A549 (cell line): ENCODE measurements around the gene SLC26A4.

Source experiments
- CBX2 ChIP-seq: fragments of 200-600 bp; sonication (generic); IDR thresholded peaks from 2 replicates; pipeline ENCODE4 v1.6.1; 2016; ENCODE audit warnings: low read depth, mild to moderate bottlenecking, borderline replicate concordance
- EHMT2 ChIP-seq: fragments of 200-600 bp; sonication (generic); IDR thresholded peaks from 2 replicates; pipeline ENCODE4 v1.6.1; 2016; ENCODE audit warnings: antibody characterized with exemption, low read depth, mild to moderate bottlenecking, moderate library complexity
- FOXS1 ChIP-seq: fragments of 250-450 bp; sonication (Bioruptor Pico); IDR thresholded peaks from 2 replicates; pipeline ENCODE4 v1.5.0; 2020; ENCODE audit warnings: mild to moderate bottlenecking, moderate library complexity
- NR3C1 ChIP-seq: fragments of >200 bp; sonication (Bioruptor Twin); formaldehyde crosslinking; IDR thresholded peaks from 3 replicates; pipeline ENCODE4 v1.6.1; 2017
- POLR2A ChIP-seq: IDR thresholded peaks from 2 replicates; pipeline ENCODE4 v1.6.1; 2012; ENCODE audit warnings: mild to moderate bottlenecking, low read length
- RCOR1 ChIP-seq: fragments of 150-350 bp; IDR thresholded peaks from 2 replicates; pipeline ENCODE4 v1.6.1; 2014; ENCODE audit warnings: antibody characterized with exemption, low read length, low read depth
- RFX5 ChIP-seq: fragments of 450-650 bp; IDR thresholded peaks from 2 replicates; pipeline ENCODE4 v1.7.1; 2014; ENCODE audit warnings: antibody characterized with exemption, mild to moderate bottlenecking, moderate library complexity
- ZFP36 ChIP-seq: fragments of 450-650 bp; IDR thresholded peaks from 2 replicates; pipeline ENCODE4 v1.6.1; 2014; ENCODE audit warnings: borderline replicate concordance; ENCODE audit not compliant: partially characterized antibody
- TF ChIP-seq, protein P1 (sequence below): fragments of >200 bp; sonication (Bioruptor Twin); formaldehyde crosslinking; IDR thresholded peaks from 3 replicates; pipeline ENCODE4 v1.5.1; 2016

- TF ChIP-seq ZFP36: no peak
- TF ChIP-seq, protein P1, sequence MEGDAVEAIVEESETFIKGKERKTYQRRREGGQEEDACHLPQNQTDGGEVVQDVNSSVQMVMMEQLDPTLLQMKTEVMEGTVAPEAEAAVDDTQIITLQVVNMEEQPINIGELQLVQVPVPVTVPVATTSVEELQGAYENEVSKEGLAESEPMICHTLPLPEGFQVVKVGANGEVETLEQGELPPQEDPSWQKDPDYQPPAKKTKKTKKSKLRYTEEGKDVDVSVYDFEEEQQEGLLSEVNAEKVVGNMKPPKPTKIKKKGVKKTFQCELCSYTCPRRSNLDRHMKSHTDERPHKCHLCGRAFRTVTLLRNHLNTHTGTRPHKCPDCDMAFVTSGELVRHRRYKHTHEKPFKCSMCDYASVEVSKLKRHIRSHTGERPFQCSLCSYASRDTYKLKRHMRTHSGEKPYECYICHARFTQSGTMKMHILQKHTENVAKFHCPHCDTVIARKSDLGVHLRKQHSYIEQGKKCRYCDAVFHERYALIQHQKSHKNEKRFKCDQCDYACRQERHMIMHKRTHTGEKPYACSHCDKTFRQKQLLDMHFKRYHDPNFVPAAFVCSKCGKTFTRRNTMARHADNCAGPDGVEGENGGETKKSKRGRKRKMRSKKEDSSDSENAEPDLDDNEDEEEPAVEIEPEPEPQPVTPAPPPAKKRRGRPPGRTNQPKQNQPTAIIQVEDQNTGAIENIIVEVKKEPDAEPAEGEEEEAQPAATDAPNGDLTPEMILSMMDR: no peak
- TF ChIP-seq NR3C1: no peak
- no peak for TF ChIP-seq POLR2A
- TF ChIP-seq CBX2: no peak
- no peak for TF ChIP-seq RFX5
- no peak for TF ChIP-seq EHMT2
- no peak for TF ChIP-seq RCOR1
- no peak for TF ChIP-seq FOXS1 (CRISPR knock-in tag)
Observed at GRCh38 chr7:107715531-107715930, 54.9 kb downstream of the SLC26A4 start.
